Heart right ventricle (tissue), 16 donors: Measurements from ENCODE around the gene C5AR1. TPM values are rescaled to one million over a fixed set of nuclear protein-coding genes. Genes with fewer than 3 reads are reported as not detected.

ENCODE experiments used
- ATAC-seq, 8 donors: fragments of 200-7000 bp; cut with Tn5 transposase; one replicate each; pipeline ENCODE4 v1.9.1; 2020; ENCODE audit warnings: mild to moderate bottlenecking in 8 of 8, moderate library complexity in 8 of 8, moderate number of reproducible peaks in 1 of 8
- DNase-seq, 2 donors: peaks; one replicate each; pipeline ENCODE4 v3.0.0-alpha.2; 2020
- H3K27ac ChIP-seq, 10 donors: fragments of 200-600 bp; sonication (generic) in 2 of 10; one replicate each; pipeline versions ENCODE4 v1.5.0 to v1.8.0; 2020 to 2022; ENCODE audit warnings: mild to moderate bottlenecking in 3 of 10
- H3K27me3 ChIP-seq, 7 donors: fragments of 200-600 bp; one replicate each; pipeline ENCODE4 v1.8.0; 2021 to 2022; ENCODE audit warnings: mild to moderate bottlenecking in 2 of 7
- H3K36me3 ChIP-seq, 9 donors: fragments of 200-600 bp; sonication (generic) in 1 of 9; one replicate each; pipeline versions ENCODE4 v1.5.0 to v1.8.0; 2020 to 2022; ENCODE audit warnings: mild to moderate bottlenecking in 2 of 9
- H3K4me1 ChIP-seq, 9 donors: fragments of 200-600 bp; sonication (generic) in 1 of 9; one replicate each; pipeline versions ENCODE4 v1.5.0 to v1.8.0; 2020 to 2022; ENCODE audit warnings: mild to moderate bottlenecking in 4 of 9
- H3K4me3 ChIP-seq, 10 donors: fragments of 200-600 bp; sonication (generic) in 2 of 10; one replicate each; pipeline versions ENCODE4 v1.5.0 to v1.8.0; 2020 to 2022; ENCODE audit warnings: mild to moderate bottlenecking in 7 of 10, moderate library complexity in 2 of 10
- H3K9me3 ChIP-seq, 11 donors: fragments of 200-600 bp in 10 of 11; sonication (generic) in 2 of 11; one replicate each; pipeline versions ENCODE4 v1.5.0 to v1.8.0; 2013 to 2022; ENCODE audit warnings: mild to moderate bottlenecking in 2 of 11, control low read depth in 1 of 11, moderate library complexity in 1 of 11
- CTCF ChIP-seq, 9 donors: fragments of 200-600 bp; sonication (generic) in 2 of 9; IDR thresholded peaks; one replicate each; pipeline versions ENCODE4 v1.5.0 to v1.8.0; 2021 to 2022; ENCODE audit warnings: antibody characterized with exemption in 9 of 9, mild to moderate bottlenecking in 5 of 9, moderate library complexity in 1 of 9
- WGBS, 2 donors: extraction: QIAGEN DNeasy Blood & Tissue Kit; methylation state at CpG; one replicate each; pipeline ENCODE4 v1.1.7; 2013; ENCODE audit warnings: inconsistent platforms in 1 of 2; 5-methylcytosine and 5-hydroxymethylcytosine counted together
- intact Hi-C, 10 donors: fragments of 100-400 bp; cut with DNase I; formaldehyde crosslinking; loops; one replicate each; pipeline versions ENCODE4 v1.11.1 to v1.14.2; 2022
- polyA plus RNA-seq, 2 donors: library from polyadenylated mRNA; stranded (reverse); fragments of 200-250 nt; gene quantifications; one replicate each; pipeline ENCODE4 v1.2.3, GENCODE V29; 2013
- total RNA-seq, 10 donors: library from RNA; stranded (reverse); fragmentation: NEBNext Ultra II Directional in 3 of 10; extraction: Animal tissue kit (Norgen Biotek cat#: 25700) in 3 of 10; gene quantifications; one replicate each; pipeline versions ENCODE4 v1.2.1 to v1.2.4, GENCODE V29; 2021 to 2023
- donor health status: Arrhythmogenic right ventricular cardiomyopathy.
- donor health status: ischemic (EF 13 %, LVEDD 7.1; RV severe dilation, severe dysfunction).
- donor health status: healthy with polysubstance abuse.
- donor health status: DM: no; HTN: yes; CAD: no.
- donor health status: DM: no; HTN: no; CAD: no.
- donor health status: ischemic (EF 25% LVEDD 6.9; RV normal size, moderate dysfunction).
- donor health status: ischemic (EF 25% LVEDD 5.7; RV mildly dilated, moderate dysfunction).
- donor health status: healthy.
- donor health status: DM: yes; HTN: yes; CAD: no.
- donor health status: Ischemic cardiomyopathy.
- donor health status: ischemic (EF 35%, LVEDD 5.7; RV mildly dilated, moderate dysfunction).
- donor health status: nonischemic (EF 11% LVEDD 7.7; RV severe dilation, severe dysfunction).
- donor health status: DM: yes; HTN: yes; CAD: no.
- donor health status: PGD.
- donor health status: ischemic (EF 29% LVEDD 5.4; RV normal size, mild dysfunction).
- donor health status: nonischemic (EF 23%, LVEDD 6.1; RV moderate dilation, normal function).

Gene C5AR1
- total and polyA plus RNA-seq, 12 donors = 1.7 to 18.6 (median 6.8) TPM

GRCh38 chr19:47302249-47302648, 7.4 kb upstream of the C5AR1 start:
- DNase-seq (no peak), ATAC-seq (no peak)
- H3K9me3 ChIP-seq = no peaks in the 10 kb centered on the region
- no peak overlapping the region for H3K4me3 ChIP-seq
- H3K27me3 ChIP-seq = no peaks in the 10 kb centered on the region
- WGBS, 2 donors = 95 to 96% methylated on average over 10 of the region's 10 CpGs
- no peak for TF ChIP-seq CTCF (IDR thresholded peaks at IDR 0.05)
- H3K36me3 ChIP-seq = no peaks in the 10 kb centered on the region
- peaks cover 0 to 11% (median 0%) of the 10 kb centered on the region in 9 donors for H3K4me1 ChIP-seq
- intact Hi-C loops = loop anchor here in 3 of 10 donors (5.0 kb wide), 2 partner anchors 85 to 90 kb away; no protein-coding TSS in a partner anchor
- H3K27ac ChIP-seq = no peak overlapping the region

GRCh38 chr19:47303966-47304365, 5.7 kb upstream of the C5AR1 start:
- no peaks in the 10 kb centered on the region for H3K36me3 ChIP-seq
- intact Hi-C loops = loop anchor here in 3 of 10 donors (5.0 kb wide), 2 partner anchors 83 to 88 kb away; no protein-coding TSS in a partner anchor
- no peaks in the 10 kb centered on the region for H3K9me3 ChIP-seq
- peaks cover 0 to 6% (median 0%) of the 10 kb centered on the region in 7 donors for H3K27me3 ChIP-seq
- no peak overlapping the region for H3K4me3 ChIP-seq
- TF ChIP-seq CTCF (IDR thresholded peaks at IDR 0.05) = no peak
- WGBS, 2 donors = 77 to 80% methylated on average over 6 of the region's 6 CpGs
- DNase-seq (no peak), ATAC-seq (no peak)
- H3K4me1 ChIP-seq = peaks cover 0 to 19% (median 0%) of the 10 kb centered on the region in 9 donors
- no peak overlapping the region for H3K27ac ChIP-seq

DNA sequence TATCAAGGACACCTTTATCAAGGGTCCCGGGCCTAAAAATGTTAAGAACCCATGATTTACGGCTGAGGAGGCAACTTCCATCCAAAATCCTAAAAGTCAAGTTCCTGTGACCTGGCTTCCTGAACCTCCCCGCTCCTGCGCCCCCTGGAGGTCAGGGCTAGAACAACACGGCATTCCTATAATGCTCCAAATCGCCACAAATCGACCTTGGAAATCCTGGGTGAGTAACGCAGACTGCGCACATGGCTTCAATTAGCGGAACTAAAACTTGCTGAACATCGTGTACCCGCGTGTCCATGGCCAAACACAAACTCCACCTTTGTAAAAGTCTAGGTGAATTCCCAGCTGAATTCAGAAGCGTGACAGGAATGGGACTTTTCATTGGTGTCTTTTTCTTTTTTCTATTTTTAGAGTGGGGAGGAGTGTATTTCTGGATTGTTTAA, 4.3 kb upstream of the C5AR1 start:
- Histone ChIP-seq H3K9me3 (no peaks in the 10 kb centered on the region), H3K27me3 (peaks cover 0 to 9% (median 0%) of the 10 kb centered on the region in 7 donors), H3K36me3 (no peaks in the 10 kb centered on the region), H3K4me1 (peaks cover 0 to 16% (median 0%) of the 10 kb centered on the region in 9 donors), H3K27ac (no peak overlapping the region), H3K4me3 (no peak overlapping the region)
- ATAC-seq (peak in 5 of 8 donors; percentile 29 to 54 (median 46)), DNase-seq (peak; percentile 54 to 69)
- 7 to 9% methylated on average over 14 of the region's 14 CpGs for WGBS, 2 donors
- peak; percentile 81 to 94 (median 90) for TF ChIP-seq CTCF (IDR thresholded peaks at IDR 0.05)
- intact Hi-C loops = no loop called here

GRCh38 chr19:47306303-47306702, 3.4 kb upstream of the C5AR1 start:
- Histone ChIP-seq H3K27ac (no peak overlapping the region), H3K4me1 (peaks cover 0 to 16% (median 0%) of the 10 kb centered on the region in 9 donors), H3K4me3 (no peak overlapping the region), H3K27me3 (peaks cover 0 to 9% (median 0%) of the 10 kb centered on the region in 7 donors), H3K9me3 (no peaks in the 10 kb centered on the region), H3K36me3 (no peaks in the 10 kb centered on the region)
- intact Hi-C loops = no loop called here
- TF ChIP-seq CTCF (IDR thresholded peaks at IDR 0.05) = no peak
- DNase-seq (no peak), ATAC-seq (no peak)
- 93 to 95% methylated on average over 3 of the region's 3 CpGs for WGBS, 2 donors
